HEK293T (cell line): ENCODE data around the gene FXYD4.

ENCODE experiments used
- ARNT ChIP-seq: fragments of 450-650 bp; IDR thresholded peaks from 2 replicates; pipeline ENCODE4 v1.6.1; 2017; ENCODE audit warnings: mild to moderate bottlenecking
- BHLHE40 ChIP-seq: fragments of 450-650 bp; IDR thresholded peaks from 2 replicates; pipeline ENCODE4 v1.6.1; 2016; ENCODE audit warnings: mild to moderate bottlenecking, moderate library complexity, borderline replicate concordance
- CTBP1 ChIP-seq: fragments of 450-650 bp; IDR thresholded peaks from 2 replicates; pipeline ENCODE4 v1.6.1; 2016; ENCODE audit warnings: borderline replicate concordance
- ELF4 ChIP-seq: fragments of 450-650 bp; IDR thresholded peaks from 2 replicates; pipeline ENCODE4 v1.6.1; 2017; ENCODE audit warnings: antibody characterized with exemption
- FOXA1 ChIP-seq: fragments of 450-650 bp; IDR thresholded peaks from 2 replicates; pipeline ENCODE4 v1.6.1; 2016; ENCODE audit warnings: mild to moderate bottlenecking
- FOXK2 ChIP-seq: fragments of 450-650 bp; IDR thresholded peaks from 2 replicates; pipeline ENCODE4 v1.6.1; 2016; ENCODE audit warnings: mild to moderate bottlenecking
- FOXM1 ChIP-seq: fragments of 450-650 bp; IDR thresholded peaks from 2 replicates; pipeline ENCODE4 v1.6.1; 2017; ENCODE audit warnings: mild to moderate bottlenecking, borderline replicate concordance
- HDGF ChIP-seq: fragments of 450-650 bp; IDR thresholded peaks from 2 replicates; pipeline ENCODE4 v1.6.1; 2017; ENCODE audit warnings: antibody characterized with exemption, borderline replicate concordance
- L3MBTL2 ChIP-seq: fragments of 450-650 bp; conservative IDR thresholded peaks from 2 replicates; pipeline ENCODE4 v1.6.1; 2016; ENCODE audit warnings: mild to moderate bottlenecking
- SP1 ChIP-seq: fragments of 450-650 bp; IDR thresholded peaks from 2 replicates; pipeline ENCODE4 v1.6.1; 2017
- SUZ12 ChIP-seq: fragments of 450-650 bp; IDR thresholded peaks from 2 replicates; pipeline ENCODE4 v1.6.1; 2016; ENCODE audit warnings: mild to moderate bottlenecking
- TARDBP ChIP-seq: fragments of 450-650 bp; IDR thresholded peaks from 2 replicates; pipeline ENCODE4 v1.6.1; 2016
- TF ChIP-seq, protein P1 (sequence below): fragments of 450-650 bp; IDR thresholded peaks from 2 replicates; pipeline ENCODE4 v1.6.1; 2016

DNA sequence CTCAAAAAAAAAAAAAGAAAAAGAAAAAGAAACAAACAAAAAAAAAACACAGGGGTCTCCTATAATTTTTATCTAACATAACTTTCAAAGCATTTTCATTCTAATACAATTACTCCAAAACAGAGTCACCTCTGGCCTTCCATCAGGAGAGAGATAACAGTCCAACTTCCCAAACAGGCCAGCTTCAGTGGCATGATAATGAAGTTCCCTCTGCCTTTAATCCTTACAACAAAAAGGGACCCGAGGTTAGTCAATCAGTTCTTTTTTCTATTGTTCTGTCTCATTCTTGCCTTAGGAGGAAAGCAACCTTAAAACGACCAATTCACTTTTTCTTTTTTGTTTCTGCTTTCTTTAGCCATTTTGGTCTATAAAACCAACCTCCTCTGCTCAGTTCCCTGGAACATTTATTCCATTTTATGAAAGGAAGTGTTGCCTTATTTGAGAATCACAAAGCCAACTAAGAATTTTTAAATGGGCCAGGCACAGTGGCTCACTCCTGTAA lies 16.5 kb upstream of the FXYD4 start:
- TF ChIP-seq FOXK2 = no peak
- no peak for TF ChIP-seq BHLHE40
- TF ChIP-seq HDGF = no peak
- TF ChIP-seq CTBP1 = no peak
- TF ChIP-seq SUZ12 = no peak
- no peak for TF ChIP-seq FOXA1
- TF ChIP-seq ELF4 = no peak
- TF ChIP-seq, protein P1, sequence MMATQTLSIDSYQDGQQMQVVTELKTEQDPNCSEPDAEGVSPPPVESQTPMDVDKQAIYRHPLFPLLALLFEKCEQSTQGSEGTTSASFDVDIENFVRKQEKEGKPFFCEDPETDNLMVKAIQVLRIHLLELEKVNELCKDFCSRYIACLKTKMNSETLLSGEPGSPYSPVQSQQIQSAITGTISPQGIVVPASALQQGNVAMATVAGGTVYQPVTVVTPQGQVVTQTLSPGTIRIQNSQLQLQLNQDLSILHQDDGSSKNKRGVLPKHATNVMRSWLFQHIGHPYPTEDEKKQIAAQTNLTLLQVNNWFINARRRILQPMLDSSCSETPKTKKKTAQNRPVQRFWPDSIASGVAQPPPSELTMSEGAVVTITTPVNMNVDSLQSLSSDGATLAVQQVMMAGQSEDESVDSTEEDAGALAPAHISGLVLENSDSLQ = no peak
- no peak for TF ChIP-seq ARNT
- no peak for TF ChIP-seq TARDBP
- TF ChIP-seq SP1 = no peak
- no peak for TF ChIP-seq L3MBTL2
- TF ChIP-seq FOXM1 = no peak
